ENCODE results near the gene MALAT1.
"Not testable (repeated sequence)": the region's sequence is repeated elsewhere in the genome, so short reads cannot be mapped to it uniquely, and the experiment has no call there.

The MALAT1 gene

DNA sequence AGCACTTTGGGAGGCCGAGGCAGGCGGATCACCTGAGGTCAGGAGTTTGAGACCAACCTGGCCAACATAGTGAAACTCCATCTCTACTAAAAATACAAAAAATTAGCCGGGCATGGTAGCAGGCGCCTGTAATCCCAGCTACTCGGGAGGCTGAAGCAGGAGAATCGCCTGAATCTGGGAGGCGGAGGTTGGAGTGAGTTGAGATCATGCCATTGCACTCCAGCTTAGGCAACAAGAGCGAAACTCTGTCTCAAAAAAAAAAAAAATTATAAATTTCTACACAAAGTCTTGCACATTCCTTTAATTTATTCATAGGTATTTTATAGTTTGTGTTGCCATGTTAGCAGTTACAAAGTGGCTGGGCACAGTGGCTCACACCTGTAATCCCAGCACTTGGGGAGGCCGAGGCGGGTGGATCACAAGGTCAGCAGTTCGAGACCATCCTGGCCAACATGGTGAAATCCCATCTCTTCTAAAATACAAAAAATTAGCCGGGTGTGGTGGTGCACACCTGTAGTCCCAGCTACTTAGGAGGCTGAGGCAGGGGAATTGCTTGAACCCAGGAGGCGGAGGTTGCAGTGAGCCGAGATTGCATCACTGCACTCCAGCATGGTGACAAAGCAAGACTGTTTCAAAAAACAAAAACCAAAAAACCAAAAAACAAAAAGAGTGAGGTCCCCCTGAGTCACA is 26.1 kb upstream of the MALAT1 start:
- not testable (repeated sequence) for ATAC-seq (replicated peaks); H3K9me3 Mint-ChIP-seq; H3K36me3 Mint-ChIP-seq; H3K27me3 Mint-ChIP-seq; DNase-seq
- peaks cover 26 to 41% of the 10 kb centered on the region in 2 donors for H3K4me1 Mint-ChIP-seq
- H3K4me3 Mint-ChIP-seq: peak overlapping the region in 1 of 2 donors; percentile 10
- peak overlapping the region; percentile 94 for H3K27ac Mint-ChIP-seq

DNA sequence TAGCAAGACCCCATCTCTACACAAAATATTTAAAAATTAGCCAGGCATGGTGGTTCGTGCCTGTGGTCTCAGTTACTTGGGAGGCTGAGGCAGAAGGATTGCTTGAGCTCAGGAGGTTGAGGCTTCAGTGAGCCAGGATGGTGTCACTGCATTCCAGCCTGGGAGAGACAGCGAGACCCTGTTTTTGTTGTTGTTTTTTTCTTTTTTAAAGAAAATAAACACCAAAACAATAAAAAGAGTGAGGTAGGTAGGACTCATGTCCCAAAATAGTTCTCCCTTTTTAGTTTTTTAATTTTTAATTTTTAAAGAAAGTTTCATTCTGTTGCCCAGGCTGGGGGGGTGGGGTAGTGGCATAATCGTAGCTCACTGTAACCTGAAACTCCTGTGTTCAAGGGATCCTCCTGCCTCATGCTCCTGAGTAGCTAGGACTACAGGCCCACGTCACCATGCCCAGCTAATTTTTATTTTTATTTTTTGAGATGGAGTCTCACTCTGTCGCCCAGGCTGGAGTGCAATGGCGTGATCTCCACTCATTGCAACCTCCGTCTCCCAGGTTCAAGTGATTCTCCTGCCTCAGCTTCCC is 25.5 kb upstream of the MALAT1 start:
- ATAC-seq (replicated peaks): no peak
- Mint-ChIP-seq H3K4me3 (no peak overlapping the region), H3K4me1 (peaks cover 25 to 36% of the 10 kb centered on the region in 2 donors), H3K27ac (peak overlapping the region; percentile 56), H3K36me3 (peaks cover 6 to 9% of the 10 kb centered on the region in 2 donors), H3K27me3 (no peaks in the 10 kb centered on the region), H3K9me3 (no peaks in the 10 kb centered on the region)
- DNase-seq: no peak

DNA sequence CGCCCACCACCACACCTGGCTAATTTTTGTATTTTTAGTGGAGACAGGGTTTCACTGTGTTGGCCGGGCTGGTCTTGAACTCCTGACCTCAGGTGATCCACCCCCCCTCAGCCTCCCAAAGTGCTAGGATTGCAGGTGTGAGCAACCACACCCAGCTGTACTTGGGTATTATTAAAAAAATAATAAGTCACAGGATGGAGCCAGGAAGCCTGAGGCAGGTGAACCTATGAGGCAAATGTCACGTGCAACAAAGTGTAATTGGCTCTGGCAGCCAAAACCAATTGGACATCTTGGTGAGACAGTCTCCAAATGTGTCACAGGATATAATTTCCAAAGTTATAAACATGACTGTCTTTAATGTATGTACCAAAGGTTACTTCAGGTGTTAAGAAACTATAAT is 24.0 kb upstream of the MALAT1 start:
- peaks cover 6 to 9% of the 10 kb centered on the region in 2 donors for H3K36me3 Mint-ChIP-seq
- ATAC-seq (replicated peaks) (no peak), DNase-seq (no peak)
- peaks cover 27 to 41% of the 10 kb centered on the region in 2 donors for H3K4me1 Mint-ChIP-seq
- no peaks in the 10 kb centered on the region for H3K27me3 Mint-ChIP-seq
- H3K4me3 Mint-ChIP-seq: no peak overlapping the region
- no peaks in the 10 kb centered on the region for H3K9me3 Mint-ChIP-seq
- no peak overlapping the region for H3K27ac Mint-ChIP-seq

DNA sequence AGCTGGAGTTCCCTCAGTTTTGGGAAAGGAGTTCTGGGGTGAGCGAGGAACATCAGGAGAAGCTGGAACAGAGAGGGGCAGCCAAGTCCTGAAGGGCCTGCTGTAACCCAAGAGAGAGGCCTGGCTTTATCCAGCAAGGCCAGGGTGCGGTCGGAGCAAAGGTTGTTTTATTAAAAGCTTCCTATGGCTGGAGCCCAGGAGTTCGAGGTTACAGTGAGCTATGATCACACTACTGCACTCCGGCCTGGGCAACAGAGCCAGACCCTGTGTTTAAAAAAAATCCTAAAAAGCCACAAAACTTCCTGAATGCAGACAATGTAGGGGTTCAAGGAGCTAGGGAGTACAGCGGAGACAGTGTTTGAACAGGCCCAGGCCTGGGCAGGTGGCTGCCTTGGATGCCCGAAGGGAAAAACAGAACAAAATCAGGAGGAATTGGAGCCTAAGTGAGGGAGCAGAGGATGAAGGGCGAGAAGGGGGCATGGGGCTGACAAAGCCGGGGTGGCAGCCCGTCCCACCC is 22.2 kb upstream of the MALAT1 start:
- H3K36me3 Mint-ChIP-seq: peaks cover 6 to 9% of the 10 kb centered on the region in 2 donors
- peak overlapping the region; percentile 100 for H3K27ac Mint-ChIP-seq
- DNase-seq (no peak), ATAC-seq (replicated peaks) (peak; percentile 2)
- H3K9me3 Mint-ChIP-seq: no peaks in the 10 kb centered on the region
- peaks cover 23 to 33% of the 10 kb centered on the region in 2 donors for H3K4me1 Mint-ChIP-seq
- no peaks in the 10 kb centered on the region for H3K27me3 Mint-ChIP-seq
- H3K4me3 Mint-ChIP-seq: peak overlapping the region; percentile 86 to 100

DNA sequence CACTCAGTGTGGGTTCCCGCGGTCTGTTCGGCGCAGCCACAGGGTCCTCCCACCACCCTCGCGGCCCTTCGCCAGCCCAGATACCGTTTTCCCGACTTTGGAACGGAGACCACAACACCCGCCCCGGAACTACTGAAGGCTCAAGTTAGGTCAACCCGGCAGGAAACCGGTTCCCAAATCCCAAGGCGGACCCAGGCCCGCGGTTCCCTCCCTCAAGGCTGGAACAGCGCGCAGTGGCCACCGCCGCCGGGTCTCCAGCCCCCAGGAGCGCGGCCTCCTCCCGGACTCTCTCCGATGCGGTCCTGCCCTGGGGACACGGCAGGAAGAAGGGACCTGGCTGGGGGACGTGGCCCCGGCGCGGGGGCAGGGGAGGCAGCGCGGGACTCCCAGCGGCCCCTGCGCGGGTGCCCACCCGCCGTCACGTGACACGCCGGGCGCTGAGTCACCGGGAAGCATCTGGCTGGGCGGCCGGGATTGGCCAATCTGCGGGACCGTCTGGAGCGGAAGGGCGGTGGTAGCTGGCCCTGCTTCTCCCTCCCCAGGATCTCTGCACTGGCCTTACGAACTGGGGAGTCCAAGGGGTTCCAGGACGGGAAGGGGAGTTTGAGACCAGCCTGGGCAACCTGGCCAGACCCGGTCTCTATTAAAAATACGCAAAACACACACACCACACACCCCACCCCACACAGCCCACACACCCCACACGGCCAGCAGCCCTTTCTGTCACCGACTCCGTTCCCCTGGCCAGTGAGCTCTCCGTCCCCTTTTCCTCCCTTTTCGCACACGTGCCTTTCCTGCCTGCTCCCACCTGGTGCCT is 21.5 kb upstream of the MALAT1 start:
- peaks cover 6 to 9% of the 10 kb centered on the region in 2 donors for H3K36me3 Mint-ChIP-seq
- H3K27me3 Mint-ChIP-seq: no peaks in the 10 kb centered on the region
- no peaks in the 10 kb centered on the region for H3K9me3 Mint-ChIP-seq
- peak overlapping the region; percentile 100 for H3K27ac Mint-ChIP-seq
- peak overlapping the region; percentile 86 to 100 for H3K4me3 Mint-ChIP-seq
- ATAC-seq (replicated peaks): peak; percentile 85 to 91
- H3K4me1 Mint-ChIP-seq: peaks cover 20 to 27% of the 10 kb centered on the region in 2 donors
- DNase-seq: peak; percentile 91

DNA sequence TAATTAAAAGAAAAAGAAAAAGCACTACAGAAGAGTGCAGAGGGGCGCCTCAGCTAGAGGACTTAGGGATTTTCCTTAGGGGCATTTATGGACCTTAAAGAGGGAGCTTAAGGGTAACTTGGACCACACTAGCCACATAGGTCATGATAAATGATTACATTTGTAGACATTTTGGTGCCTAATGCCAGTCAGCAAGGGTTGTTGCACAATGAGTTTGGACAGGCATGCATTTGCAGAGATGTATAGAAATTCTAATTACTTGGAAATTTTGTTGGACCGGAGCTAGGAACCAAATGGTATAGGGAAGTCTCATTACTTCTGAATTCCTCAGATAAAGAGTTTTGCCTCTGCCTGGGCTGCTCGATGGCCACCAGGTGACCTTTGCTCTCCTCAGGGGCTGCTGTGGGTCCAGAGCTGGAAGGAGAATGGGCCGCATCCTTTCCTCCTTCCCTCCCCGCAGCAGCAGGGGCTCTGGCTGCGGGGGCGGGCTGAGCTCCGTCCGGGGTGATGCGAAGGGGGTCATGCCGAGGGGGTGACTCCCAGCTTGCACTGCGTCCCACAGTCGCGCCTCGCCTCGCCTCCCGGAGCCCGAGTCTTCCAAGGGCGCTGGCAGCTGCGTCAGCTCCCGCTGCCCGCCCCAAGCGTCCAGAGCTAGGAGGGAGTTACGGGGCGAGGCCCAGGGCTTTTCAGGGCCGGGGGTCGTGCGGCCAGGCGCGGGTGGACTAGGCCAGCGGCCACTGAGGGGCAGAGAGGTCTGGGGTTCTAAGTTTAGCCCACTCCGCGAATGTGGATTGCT is 20.3 kb upstream of the MALAT1 start:
- no peaks in the 10 kb centered on the region for H3K9me3 Mint-ChIP-seq
- no peak overlapping the region for H3K4me3 Mint-ChIP-seq
- DNase-seq: no peak
- peaks cover 6 to 9% of the 10 kb centered on the region in 2 donors for H3K36me3 Mint-ChIP-seq
- H3K4me1 Mint-ChIP-seq: peaks cover 20 to 27% of the 10 kb centered on the region in 2 donors
- ATAC-seq (replicated peaks): no peak
- no peaks in the 10 kb centered on the region for H3K27me3 Mint-ChIP-seq
- H3K27ac Mint-ChIP-seq: peak overlapping the region; percentile 42

DNA sequence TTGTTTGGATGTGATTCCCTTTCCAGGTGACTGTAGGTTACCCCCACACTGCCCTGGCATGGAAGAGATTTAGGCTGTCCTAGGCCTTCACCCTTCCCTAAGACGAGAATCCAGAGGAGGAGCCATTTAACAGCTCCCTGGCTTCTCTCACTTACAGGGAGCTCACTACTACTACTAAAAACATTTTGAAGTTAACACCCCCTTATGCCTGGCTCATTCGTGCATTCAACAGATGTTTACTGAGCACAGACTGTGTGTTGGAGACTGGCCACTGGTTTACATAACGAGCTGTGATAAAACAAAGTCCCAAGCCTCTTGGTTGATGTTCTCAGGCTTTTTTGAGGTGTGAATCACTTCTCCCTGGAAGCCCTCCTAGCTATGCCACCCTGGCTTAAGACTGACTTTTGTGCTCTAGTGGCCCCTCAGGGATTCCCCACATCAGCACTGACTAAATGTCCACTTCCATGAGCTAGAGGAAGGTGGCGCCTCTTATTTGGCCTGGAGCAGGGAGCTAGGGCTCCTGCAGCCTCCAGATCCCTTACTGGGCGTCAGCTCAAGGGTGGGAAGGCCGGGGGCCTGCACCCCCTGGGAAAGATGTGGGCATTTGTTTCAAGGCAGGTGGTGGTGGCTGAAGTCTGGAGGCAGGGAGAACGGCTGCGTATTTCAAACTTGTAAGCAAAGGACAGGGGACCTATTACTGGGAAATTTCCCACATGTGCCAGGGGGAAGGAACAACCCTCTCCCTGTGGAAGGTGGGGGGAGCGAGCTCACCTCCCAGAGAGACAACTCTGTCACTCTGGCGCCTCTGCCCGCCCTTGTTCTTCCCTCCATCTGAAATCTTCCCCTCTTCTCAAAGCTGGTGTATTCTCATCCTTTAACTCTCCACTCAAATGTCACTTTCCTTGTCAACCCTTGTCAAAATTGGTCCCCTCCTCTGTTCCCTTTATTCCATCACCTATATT is 19.4 kb upstream of the MALAT1 start:
- H3K4me3 Mint-ChIP-seq: no peak overlapping the region

DNA sequence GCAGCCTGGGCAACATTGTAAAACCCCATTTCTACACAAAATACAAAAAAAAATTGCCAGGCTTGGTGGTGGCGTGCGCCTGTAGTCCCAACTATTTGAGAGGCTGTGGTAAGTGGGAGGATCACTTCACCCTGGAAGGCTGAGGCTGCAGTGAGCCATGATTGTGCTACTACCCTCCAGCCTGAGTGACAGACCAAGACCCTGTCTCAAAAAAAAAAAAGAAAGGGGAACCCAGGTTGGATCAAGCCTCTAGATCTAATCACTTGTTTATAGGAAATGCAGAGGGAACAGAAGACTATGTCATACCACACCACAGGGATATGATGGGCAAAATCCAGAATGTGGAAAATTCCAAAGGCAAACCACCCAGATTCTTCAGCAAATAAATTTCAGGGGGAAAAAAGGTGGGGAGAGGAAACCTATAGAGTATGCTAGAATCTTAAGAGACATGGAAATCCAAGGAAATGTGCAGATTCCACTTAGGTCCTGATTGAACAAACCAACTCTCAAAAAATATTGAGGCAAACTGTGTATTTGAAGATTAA is 16.5 kb upstream of the MALAT1 start:
- no peaks in the 10 kb centered on the region for H3K27me3 Mint-ChIP-seq
- no peak for ATAC-seq (replicated peaks)
- no peak overlapping the region for H3K4me3 Mint-ChIP-seq
- no peaks in the 10 kb centered on the region for H3K9me3 Mint-ChIP-seq
- no peak for DNase-seq
- peaks cover 20 to 30% of the 10 kb centered on the region in 2 donors for H3K4me1 Mint-ChIP-seq
- no peaks in the 10 kb centered on the region for H3K36me3 Mint-ChIP-seq
- no peak overlapping the region for H3K27ac Mint-ChIP-seq

More for the DNA sequence above, 19.4 kb upstream of the MALAT1 start:
- no peaks in the 10 kb centered on the region for H3K9me3 Mint-ChIP-seq
- DNase-seq: no peak
- H3K4me1 Mint-ChIP-seq: peaks cover 20 to 27% of the 10 kb centered on the region in 2 donors
- no peaks in the 10 kb centered on the region for H3K27me3 Mint-ChIP-seq
- ATAC-seq (replicated peaks): no peak
- H3K27ac Mint-ChIP-seq: peak overlapping the region; percentile 42
- H3K36me3 Mint-ChIP-seq: peaks cover 6 to 9% of the 10 kb centered on the region in 2 donors

DNA sequence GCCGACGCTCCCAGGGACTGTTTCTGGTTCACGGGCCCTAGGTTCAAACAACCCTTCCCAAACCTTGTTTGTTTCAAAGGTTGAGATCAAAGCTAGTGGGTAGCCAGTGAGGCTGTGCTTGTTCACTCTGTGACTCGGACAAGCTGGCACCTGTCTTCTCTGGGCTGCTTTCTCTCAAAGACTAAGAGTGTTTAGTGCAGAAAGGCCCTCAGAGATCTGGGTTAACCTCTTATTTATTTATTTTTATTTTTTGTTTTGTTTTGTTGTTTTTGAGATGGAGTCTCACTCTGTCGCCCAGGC is 13.0 kb upstream of the MALAT1 start:
- no peak overlapping the region for H3K4me3 Mint-ChIP-seq
- H3K9me3 Mint-ChIP-seq: no peaks in the 10 kb centered on the region
- H3K27ac Mint-ChIP-seq: no peak overlapping the region
- no peak for DNase-seq
- H3K36me3 Mint-ChIP-seq: no peaks in the 10 kb centered on the region
- H3K27me3 Mint-ChIP-seq: no peaks in the 10 kb centered on the region
- peaks cover 34 to 45% of the 10 kb centered on the region in 2 donors for H3K4me1 Mint-ChIP-seq
- no peak for ATAC-seq (replicated peaks)

DNA sequence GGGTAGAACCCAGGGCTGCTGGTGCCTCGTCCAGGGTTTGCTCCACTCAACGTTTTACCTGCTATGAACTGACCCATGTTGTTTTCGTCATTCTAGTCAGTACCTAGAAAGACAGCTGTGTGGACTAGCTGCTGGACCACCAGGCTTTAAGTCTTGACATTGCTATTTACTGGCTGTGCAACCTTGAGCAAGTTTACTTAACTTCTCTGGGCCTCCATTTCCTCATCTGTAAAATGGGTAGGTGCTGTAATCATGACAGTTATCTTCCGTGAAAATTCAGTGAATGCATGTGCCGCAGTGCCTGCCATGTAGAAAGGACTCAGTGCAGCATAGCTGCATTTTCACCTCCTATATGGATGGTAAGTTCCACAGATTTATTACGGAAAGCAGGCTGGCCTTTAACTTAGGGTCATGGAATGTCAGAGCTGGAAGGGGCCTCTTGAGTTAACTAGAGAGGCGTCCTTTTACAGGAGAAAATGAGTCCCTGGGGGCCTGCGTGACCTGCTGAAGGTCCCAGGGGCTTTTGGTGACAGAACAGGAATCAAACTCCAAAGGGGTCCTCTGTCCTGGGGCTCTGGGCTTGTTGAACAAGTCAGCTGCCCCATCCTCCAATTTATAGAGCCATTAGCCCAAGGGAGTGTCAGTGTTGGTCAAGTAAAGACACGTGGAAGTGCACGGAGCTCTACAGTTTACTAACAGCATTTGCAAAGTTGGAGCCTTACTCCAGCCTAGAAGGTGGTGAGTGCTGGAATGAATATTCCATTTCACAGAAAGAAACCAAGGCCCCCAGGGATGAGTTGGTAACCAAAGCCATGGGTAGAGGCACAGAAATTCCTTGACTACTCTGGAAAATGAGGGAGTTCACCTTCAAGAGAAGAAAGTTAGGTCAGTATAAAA is 12.0 kb upstream of the MALAT1 start:
- Mint-ChIP-seq H3K4me3 (peak overlapping the region; percentile 52 to 60), H3K27ac (peak overlapping the region; percentile 94), H3K36me3 (no peaks in the 10 kb centered on the region), H3K9me3 (no peaks in the 10 kb centered on the region), H3K4me1 (peaks cover 42 to 55% of the 10 kb centered on the region in 2 donors), H3K27me3 (no peaks in the 10 kb centered on the region)
- no peak for ATAC-seq (replicated peaks)
- no peak for DNase-seq

DNA sequence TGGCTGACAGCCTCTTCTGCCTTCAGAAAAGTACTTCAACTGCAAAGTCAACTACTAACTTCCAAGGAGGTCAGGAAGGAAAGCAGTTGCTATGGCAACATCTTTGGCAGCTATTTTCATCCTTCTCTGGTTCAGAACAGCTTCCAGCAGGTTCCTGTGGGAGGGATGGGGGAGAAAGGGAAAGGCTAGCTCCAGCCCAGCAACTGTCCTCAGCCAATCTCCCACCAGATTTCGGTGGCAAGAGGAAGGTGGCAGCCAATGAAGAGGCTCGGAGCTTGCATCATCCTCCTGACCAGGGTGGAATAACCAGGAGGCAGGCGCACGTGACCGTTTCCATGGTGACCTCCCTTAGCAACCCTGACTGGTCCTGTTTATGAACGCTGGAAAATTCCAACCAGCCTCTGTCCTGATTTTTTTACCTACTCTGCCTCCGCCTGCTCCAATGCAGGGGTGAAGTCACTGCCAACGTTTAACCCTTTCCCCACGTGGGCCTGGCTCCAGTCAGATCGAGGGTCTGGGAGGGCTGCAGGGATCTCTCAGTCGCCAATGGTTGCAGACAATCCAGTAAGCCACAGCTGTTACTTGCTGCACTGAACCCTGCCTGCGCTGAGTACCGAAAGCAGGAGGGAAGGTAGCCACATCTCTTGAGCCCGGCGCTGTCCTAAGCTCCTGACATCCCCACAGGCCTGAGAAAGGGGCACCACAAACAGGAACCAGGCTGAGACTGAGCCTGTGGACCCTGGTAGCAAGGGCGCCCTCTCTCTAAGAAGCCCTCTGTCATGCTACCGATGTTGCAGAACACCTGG is 11.2 kb upstream of the MALAT1 start:
- peaks cover 49 to 63% of the 10 kb centered on the region in 2 donors for H3K4me1 Mint-ChIP-seq
- no peaks in the 10 kb centered on the region for H3K9me3 Mint-ChIP-seq
- H3K27me3 Mint-ChIP-seq: no peaks in the 10 kb centered on the region
- ATAC-seq (replicated peaks): peak; percentile 69 to 72
- no peaks in the 10 kb centered on the region for H3K36me3 Mint-ChIP-seq
- peak overlapping the region; percentile 52 to 60 for H3K4me3 Mint-ChIP-seq
- peak overlapping the region; percentile 94 for H3K27ac Mint-ChIP-seq
- DNase-seq: peak; percentile 71
